ENCODE results near the gene AFF1.

DNA sequence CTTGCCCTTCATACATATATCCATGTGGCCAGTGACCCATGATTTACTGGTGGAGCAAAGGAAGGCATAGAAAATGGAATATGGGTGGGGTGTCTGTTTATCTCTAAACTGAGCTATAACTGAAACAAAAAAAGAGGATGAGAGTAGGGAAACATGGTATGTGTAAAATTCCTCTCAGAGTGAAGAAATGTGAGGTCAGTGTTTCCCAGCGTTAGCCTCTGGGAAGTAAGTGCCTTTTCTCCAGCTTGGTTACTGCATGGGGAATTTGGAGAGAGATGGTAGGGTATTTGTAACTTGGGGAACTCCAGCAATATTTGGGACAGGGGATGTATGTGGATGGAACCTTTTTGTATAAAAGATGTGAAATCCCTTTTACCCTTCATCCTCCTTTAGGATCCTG is 89.4 kb downstream of the AFF1 start:
- TF ChIP-seq POLR2A (IDR thresholded peaks at IDR 0.05; ENCODE audit: low read depth, low read length) (no peak), POLR2AphosphoS5 (IDR thresholded peaks at IDR 0.05; ENCODE audit: low read depth, low read length) (no peak), TAF1 (IDR thresholded peaks at IDR 0.05; ENCODE audit: borderline replicate concordance, low read depth, low read length) (no peak)

All from GM12892 (cell line).